ENCODE measurements around the gene SPATA31D4. TPM values are rescaled to one million over a fixed set of nuclear protein-coding genes. Genes with fewer than 3 reads are reported as not detected.

Gene SPATA31D4
- not detected in 2 replicates for total RNA-seq

GRCh38 chr9:81928305-81928704, at the start of gene SPATA31D4:
Gene SPATA31D4, plus strand, starts transcription at chr9:81928428. Its CDS starts 86 bp downstream, at chr9:81928514.

GRCh38 chr9:81943393-81943792, 15.2 kb downstream of the SPATA31D4 start, which contains the start of gene SPATA31D3:
Gene SPATA31D3, plus strand, starts transcription at chr9:81943500. Its CDS starts 86 bp downstream, at chr9:81943586.

Small RNA genes within 50 kb of the gene (small RNA-seq; reads per million reads assigned to genes)
- gene RF00189 (not detected), gene RNA5SP287 (not detected)

Other genes starting within 250 kb of the SPATA31D4 start
- 25.7 and 28.7 TPM in 2 replicates for gene TLE1, start 238.9 kb upstream of the SPATA31D4 start, total RNA-seq
- not detected in 2 replicates for gene SPATA31D3, start 15.1 kb downstream of the SPATA31D4 start, total RNA-seq
- not detected in 2 replicates for gene SPATA31D1, start 60.3 kb downstream of the SPATA31D4 start, total RNA-seq

All from hair follicle dermal papilla cell (primary cell).